GM12801 (cell line): ENCODE measurements around the gene ABHD17C.

Experiments used
- TF ChIP-seq, protein P1 (sequence below): IDR thresholded peaks from one replicate; pipeline ENCODE4 v1.5.1; 2011; ENCODE audit warnings: control low read depth; ENCODE audit not compliant: insufficient read length; ENCODE audit errors: extremely low read depth

ABHD17C gene

DNA sequence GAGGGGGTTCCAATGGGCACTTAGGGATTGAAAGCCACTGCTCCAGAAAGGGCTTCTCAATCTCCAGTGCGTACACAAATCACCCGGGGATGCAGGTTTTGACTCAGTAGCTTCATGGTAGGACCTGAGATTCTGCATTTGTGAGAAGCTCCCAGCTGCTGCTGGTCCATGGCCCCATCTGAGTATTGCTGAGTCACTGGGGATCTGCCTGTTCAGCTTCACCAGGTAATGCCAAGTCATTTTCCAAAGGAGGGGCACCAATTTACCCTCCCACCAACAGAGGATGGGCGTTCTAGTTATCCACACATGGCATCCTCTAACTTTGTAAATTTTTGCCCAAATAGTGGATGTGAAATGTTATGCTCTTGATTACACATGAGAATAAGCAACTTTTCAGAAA lies 71.2 kb downstream of the ABHD17C start:
- TF ChIP-seq, protein P1, sequence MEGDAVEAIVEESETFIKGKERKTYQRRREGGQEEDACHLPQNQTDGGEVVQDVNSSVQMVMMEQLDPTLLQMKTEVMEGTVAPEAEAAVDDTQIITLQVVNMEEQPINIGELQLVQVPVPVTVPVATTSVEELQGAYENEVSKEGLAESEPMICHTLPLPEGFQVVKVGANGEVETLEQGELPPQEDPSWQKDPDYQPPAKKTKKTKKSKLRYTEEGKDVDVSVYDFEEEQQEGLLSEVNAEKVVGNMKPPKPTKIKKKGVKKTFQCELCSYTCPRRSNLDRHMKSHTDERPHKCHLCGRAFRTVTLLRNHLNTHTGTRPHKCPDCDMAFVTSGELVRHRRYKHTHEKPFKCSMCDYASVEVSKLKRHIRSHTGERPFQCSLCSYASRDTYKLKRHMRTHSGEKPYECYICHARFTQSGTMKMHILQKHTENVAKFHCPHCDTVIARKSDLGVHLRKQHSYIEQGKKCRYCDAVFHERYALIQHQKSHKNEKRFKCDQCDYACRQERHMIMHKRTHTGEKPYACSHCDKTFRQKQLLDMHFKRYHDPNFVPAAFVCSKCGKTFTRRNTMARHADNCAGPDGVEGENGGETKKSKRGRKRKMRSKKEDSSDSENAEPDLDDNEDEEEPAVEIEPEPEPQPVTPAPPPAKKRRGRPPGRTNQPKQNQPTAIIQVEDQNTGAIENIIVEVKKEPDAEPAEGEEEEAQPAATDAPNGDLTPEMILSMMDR, result no peak

DNA sequence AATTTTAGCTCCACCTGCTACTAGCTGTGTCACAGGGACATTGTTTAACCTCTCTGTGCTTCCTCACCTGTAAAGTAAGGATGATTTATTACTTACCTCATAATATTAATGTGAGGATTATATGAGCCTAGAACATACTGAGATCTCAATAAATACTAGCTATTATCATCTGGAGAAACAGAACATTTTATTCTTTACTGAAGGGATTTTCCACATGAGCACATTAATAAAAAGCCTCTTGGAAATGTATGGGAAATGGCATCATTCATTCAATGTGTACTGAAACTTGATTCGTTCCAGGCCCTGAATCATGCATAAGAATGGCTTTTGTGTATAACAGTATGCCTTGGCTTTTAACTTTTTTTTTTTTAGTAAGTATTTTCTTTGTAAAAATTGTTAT lies 73.0 kb downstream of the ABHD17C start:
- TF ChIP-seq, protein P1, result no peak

DNA sequence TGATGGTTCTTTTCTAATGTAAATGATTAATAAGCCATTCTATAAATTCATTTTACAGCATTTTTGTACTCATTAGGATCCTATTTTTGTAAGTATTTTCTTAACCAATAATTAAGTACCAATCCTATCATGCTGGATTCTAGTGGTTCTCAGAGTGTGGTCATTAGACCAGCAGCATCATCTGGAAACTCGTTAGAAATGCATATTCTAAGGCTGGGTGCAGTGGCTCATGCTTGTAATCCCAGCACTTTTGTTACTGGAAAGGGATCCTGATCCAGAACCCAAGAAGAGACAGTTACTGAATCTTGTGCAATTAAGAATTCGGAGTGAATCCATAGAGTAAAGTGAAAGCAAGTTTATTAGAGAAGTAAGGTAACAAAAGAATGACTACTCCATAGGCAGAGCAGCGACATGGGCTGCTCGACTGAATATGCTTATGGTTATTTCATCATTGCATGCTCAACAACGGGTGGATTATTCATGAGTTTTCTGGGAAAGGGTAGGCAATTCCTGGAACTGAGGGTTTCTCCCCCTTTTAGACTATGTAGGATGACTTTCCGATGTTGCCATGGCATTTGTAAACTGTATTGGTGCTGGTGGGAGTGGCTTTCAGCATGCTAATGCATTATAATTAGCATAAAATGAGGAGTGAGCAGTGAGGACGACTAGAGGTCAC lies 74.2 kb downstream of the ABHD17C start:
- TF ChIP-seq, protein P1, result no peak

DNA sequence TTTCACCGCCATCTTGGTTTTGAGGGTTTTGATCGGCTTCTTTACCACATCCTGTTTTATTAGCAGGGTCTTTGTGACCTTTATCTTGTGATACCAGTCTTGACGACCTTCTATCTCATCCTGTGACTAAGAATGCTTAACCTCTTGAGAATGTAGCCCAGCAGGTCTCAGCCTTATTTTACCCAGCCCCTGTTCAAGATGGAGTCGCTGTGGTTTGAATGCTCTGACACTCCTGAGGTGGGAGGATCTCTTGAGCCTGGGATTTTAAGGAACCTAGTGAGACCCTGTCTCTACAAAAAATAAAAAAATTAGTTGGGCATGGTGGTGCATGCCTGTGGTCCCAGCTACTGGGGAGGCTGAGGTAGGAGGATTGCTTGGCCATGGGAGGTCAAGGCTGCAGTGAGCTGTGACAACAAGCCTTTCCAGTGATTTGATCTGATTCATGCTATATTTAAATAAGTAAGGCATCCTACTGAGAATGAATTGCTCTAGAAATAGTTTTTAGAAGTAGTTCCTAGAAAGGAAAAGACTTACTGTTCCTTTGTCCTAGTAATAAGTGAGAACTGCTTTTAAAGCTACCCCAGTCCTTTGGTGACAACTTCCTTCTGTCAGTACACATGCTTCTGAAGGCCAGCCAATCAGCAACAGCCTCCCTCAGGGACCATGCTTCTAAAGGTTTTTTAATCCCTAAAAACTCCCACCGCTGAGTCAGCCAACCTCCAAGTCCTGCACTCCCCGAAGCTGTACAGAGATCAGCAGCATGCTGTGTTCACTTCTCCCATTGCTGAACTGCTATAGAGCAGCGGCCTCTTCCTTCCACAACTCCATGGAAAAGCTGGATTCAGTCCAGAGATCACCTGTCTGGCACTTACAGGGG lies 75.0 kb downstream of the ABHD17C start:
- TF ChIP-seq, protein P1, result no peak

DNA sequence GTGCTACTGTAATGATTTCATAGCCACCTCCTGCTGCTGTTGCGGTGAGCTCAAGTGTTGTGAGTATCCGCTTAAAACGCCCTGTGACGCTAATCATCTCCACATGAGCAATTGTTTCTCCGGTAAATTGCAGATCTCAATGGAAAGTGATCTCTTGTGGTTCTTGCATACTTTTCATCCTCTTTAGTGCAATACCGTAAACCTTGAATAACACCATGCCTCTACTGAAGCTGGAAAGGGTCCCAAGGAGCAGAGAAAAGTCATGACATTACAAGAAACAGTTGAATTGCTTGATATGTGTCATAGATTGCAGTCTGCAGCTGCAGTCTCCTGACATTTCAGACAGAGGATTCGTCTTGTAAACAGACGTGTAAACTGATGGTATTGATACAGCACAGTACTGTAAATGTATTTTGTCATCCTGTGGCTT lies 78.0 kb downstream of the ABHD17C start:
- TF ChIP-seq, protein P1, result no peak

DNA sequence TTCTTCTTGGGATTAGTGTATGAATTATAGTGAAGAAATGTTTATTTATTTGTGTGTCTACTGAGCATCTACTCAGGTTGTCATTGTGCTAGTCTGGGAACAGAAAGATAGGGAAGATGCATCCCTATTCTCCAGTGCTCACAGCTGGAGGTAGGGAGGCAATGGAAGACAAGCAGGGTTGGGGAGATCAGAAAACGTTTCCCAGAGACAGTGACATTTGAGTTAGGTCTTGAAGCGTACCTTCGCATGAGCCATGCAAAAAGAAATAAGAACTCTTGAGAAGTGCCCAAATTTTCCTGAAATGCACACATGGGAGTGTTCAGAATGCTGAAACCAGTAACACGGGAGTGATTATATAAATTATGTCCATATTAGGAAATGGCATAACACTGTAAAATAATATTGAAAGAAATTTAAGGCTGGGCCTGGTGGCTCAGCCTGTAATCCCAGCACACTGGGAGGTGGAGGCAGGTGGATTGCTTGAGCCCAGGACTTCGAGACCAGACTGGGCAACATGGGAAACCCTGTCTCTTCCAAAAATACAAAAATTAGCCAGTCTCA lies 78.8 kb downstream of the ABHD17C start:
- TF ChIP-seq, protein P1, result no peak

DNA sequence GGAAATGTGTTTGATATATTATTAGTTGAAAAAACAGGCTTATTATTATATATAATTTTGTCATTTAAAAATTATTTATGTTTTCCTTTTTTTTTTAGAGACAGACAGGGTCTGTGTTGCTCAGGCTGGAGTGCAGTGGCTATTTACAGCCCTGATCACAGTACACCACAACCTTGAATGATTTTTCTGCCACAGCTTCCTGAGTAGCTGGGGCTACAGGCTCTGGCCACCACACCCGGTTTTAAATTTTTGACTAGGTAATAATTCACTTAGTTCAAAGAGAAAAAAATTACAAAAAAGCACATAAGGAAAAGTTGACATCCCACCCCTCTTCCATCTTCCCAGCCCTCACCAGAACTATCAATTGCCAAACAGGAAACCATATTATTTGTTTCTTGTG lies 79.4 kb downstream of the ABHD17C start:
- TF ChIP-seq, protein P1, result no peak
